Neural cell (in vitro differentiated cells): Measurements from ENCODE around the gene FRMD4A. TPM values are rescaled to one million over a fixed set of nuclear protein-coding genes. Genes with fewer than 3 reads are reported as not detected.

ENCODE experiments used
- H2AFZ ChIP-seq: fragments of 200-600, 300-800 bp; sonication (generic), shearing (Covaris generic); 2 replicates; pipeline ENCODE4 v1.6.0; 2014; ENCODE audit warnings: low read depth, mild to moderate bottlenecking, antibody characterized with exemption, low read length, moderate library complexity
- H3F3A ChIP-seq: fragments of 200-600 bp; shearing (Covaris generic); 2 replicates; pipeline ENCODE4 v1.6.1; 2016; ENCODE audit warnings: mild to moderate bottlenecking, moderate library complexity, mixed read lengths, antibody characterized with exemption, low read length; ENCODE audit not compliant: insufficient read depth, poor library complexity, severe bottlenecking
- H3K27ac ChIP-seq: fragments of 200-600, 300-800 bp; sonication (generic), shearing (Covaris generic); 2 replicates; pipeline ENCODE4 v1.5.1; 2014; ENCODE audit warnings: mild to moderate bottlenecking, low read length, moderate library complexity
- H3K27me3 ChIP-seq: fragments of 300-800, 200-600 bp; sonication (generic), shearing (Covaris generic); 2 replicates; pipeline ENCODE4 v1.6.0; 2014; ENCODE audit warnings: mild to moderate bottlenecking, low read depth, low read length, moderate library complexity; ENCODE audit not compliant: insufficient read depth
- H3K36me3 ChIP-seq: fragments of 300-800, 200-600 bp; sonication (generic), shearing (Covaris generic); 2 replicates; pipeline ENCODE4 v1.5.1; 2014; ENCODE audit warnings: mild to moderate bottlenecking, antibody characterized with exemption, low read length, moderate library complexity; ENCODE audit not compliant: insufficient read depth
- H3K4me2 ChIP-seq: fragments of 300-800, 200-600 bp; sonication (generic), shearing (Covaris generic); 2 replicates; pipeline ENCODE4 v1.6.0; 2014; ENCODE audit warnings: mild to moderate bottlenecking, low read length
- H3K4me3 ChIP-seq: fragments of 300-800, 200-600 bp; sonication (generic), shearing (Covaris generic); 2 replicates; pipeline ENCODE4 v1.5.1; 2014; ENCODE audit warnings: mild to moderate bottlenecking, low read length, moderate library complexity
- H3K79me2 ChIP-seq: fragments of 200-600 bp; shearing (Covaris generic); replicated peaks from 2 replicates; pipeline ENCODE4 v1.6.0; 2014; ENCODE audit warnings: mild to moderate bottlenecking, low read length, moderate library complexity; ENCODE audit not compliant: insufficient read depth
- H3K9ac ChIP-seq: fragments of 300-800, 200-600 bp; sonication (generic), shearing (Covaris generic); 2 replicates; pipeline ENCODE4 v1.6.1; 2016; ENCODE audit warnings: mild to moderate bottlenecking, low read length, mixed read lengths
- H3K9me2 ChIP-seq: fragments of 200-600 bp; shearing (Covaris generic); 2 replicates; pipeline ENCODE4 v1.6.1; 2016; ENCODE audit warnings: mild to moderate bottlenecking, low read length, mixed read lengths; ENCODE audit not compliant: insufficient read depth
- H3K9me3 ChIP-seq: fragments of 200-600, 300-800 bp; sonication (generic), shearing (Covaris generic); 2 replicates; pipeline ENCODE4 v1.6.1; 2016; ENCODE audit warnings: mild to moderate bottlenecking, mixed run types, low read length, moderate library complexity, mixed read lengths
- H4K20me1 ChIP-seq: fragments of 200-600 bp; shearing (Covaris generic); 2 replicates; pipeline ENCODE4 v1.6.1; 2016; ENCODE audit warnings: mild to moderate bottlenecking, mixed run types; ENCODE audit not compliant: insufficient read depth
- EP300 ChIP-seq: fragments of 450-650 bp; conservative IDR thresholded peaks from 2 replicates; pipeline ENCODE4 v1.6.1; 2014; ENCODE audit warnings: antibody characterized with exemption, mild to moderate bottlenecking, moderate library complexity; ENCODE audit not compliant: poor library complexity, severe bottlenecking
- EZH2 ChIP-seq: fragments of 200-600, 300-800 bp; shearing (Covaris generic), sonication (generic); IDR thresholded peaks from 2 replicates; pipeline ENCODE4 v1.6.1; 2014; ENCODE audit warnings: antibody characterized with exemption, low read length, borderline replicate concordance, mild to moderate bottlenecking; ENCODE audit not compliant: insufficient read depth, poor library complexity, severe bottlenecking
- MXI1 ChIP-seq: fragments of 450-650 bp; conservative IDR thresholded peaks from 2 replicates; pipeline ENCODE4 v1.6.1; 2014; ENCODE audit warnings: antibody characterized with exemption, mild to moderate bottlenecking; ENCODE audit not compliant: poor library complexity, severe bottlenecking
- POLR2AphosphoS5 ChIP-seq: IDR thresholded peaks from 2 replicates; pipeline ENCODE4 v1.6.1; 2012
- RAD21 ChIP-seq: fragments of 450-650 bp; conservative IDR thresholded peaks from 2 replicates; pipeline ENCODE4 v1.6.1; 2014; ENCODE audit warnings: antibody characterized with exemption, mild to moderate bottlenecking, moderate library complexity
- SMC3 ChIP-seq: fragments of 450-650 bp; conservative IDR thresholded peaks from 2 replicates; pipeline ENCODE4 v1.6.1; 2014; ENCODE audit warnings: antibody characterized with exemption, mild to moderate bottlenecking, moderate library complexity; ENCODE audit not compliant: poor library complexity
- TAF1 ChIP-seq: IDR thresholded peaks from 2 replicates; pipeline ENCODE4 v1.6.1; 2012; ENCODE audit warnings: low read depth
- polyA plus RNA-seq: library from polyadenylated mRNA; depleted of rRNA; stranded (reverse); fragments of >200 nt; gene quantifications from 2 replicates; pipeline ENCODE4 v1.2.3, GENCODE V29; 2014
- TF ChIP-seq, protein P1 (sequence below): IDR thresholded peaks from 2 replicates; pipeline ENCODE4 v1.6.1; 2012; ENCODE audit warnings: borderline replicate concordance
- TF ChIP-seq, protein P2 (sequence below): fragments of 450-650 bp; IDR thresholded peaks from 2 replicates; pipeline ENCODE4 v1.5.1; 2014; ENCODE audit warnings: antibody characterized with exemption, mild to moderate bottlenecking, moderate library complexity; ENCODE audit not compliant: poor library complexity, severe bottlenecking

Gene FRMD4A
- polyA plus RNA-seq, 1 donor from 2014 or later = 36.5 TPM

DNA sequence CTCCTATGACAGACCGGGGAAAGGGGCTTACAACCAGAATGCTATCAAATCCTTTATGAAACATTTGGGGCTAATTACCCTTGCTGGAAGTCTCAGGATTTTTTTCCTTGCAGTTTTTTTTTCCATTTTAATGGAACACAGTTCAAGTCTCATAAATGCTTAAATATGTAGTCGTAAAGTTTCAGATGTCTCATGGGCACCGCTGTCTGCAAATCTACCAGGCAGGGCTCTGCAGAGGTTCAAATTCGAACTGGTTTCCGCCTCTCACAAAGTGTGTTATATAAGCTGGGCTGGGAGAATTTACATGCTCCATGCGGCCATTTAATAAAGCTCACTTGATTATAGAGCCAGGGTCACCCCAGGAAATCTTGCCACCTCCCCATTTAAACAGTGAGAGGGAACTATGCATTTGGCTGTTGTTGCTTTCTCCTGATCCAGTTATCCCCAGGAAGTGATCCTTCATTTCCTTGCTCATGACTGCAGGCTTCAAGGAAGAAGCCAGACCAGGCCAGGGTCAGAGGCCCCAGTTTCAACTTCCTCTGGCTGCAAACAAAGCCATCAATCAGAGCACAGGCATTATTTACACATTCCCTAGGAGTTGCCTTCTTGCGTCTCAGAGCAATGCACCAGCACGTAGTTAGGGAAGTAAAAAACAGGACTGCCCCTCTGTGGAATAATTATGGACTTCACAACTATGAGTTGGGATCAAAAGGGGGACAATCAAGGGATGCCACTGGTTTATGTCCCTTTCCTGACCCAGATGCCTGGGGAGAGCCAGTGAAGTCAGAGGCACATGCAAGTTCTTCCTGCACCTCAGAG, 385.1 kb downstream of the FRMD4A start:
- no peak overlapping the region for H3K27ac ChIP-seq
- TF ChIP-seq TAF1 = no peak
- no peak for TF ChIP-seq RAD21
- TF ChIP-seq, protein P1, sequence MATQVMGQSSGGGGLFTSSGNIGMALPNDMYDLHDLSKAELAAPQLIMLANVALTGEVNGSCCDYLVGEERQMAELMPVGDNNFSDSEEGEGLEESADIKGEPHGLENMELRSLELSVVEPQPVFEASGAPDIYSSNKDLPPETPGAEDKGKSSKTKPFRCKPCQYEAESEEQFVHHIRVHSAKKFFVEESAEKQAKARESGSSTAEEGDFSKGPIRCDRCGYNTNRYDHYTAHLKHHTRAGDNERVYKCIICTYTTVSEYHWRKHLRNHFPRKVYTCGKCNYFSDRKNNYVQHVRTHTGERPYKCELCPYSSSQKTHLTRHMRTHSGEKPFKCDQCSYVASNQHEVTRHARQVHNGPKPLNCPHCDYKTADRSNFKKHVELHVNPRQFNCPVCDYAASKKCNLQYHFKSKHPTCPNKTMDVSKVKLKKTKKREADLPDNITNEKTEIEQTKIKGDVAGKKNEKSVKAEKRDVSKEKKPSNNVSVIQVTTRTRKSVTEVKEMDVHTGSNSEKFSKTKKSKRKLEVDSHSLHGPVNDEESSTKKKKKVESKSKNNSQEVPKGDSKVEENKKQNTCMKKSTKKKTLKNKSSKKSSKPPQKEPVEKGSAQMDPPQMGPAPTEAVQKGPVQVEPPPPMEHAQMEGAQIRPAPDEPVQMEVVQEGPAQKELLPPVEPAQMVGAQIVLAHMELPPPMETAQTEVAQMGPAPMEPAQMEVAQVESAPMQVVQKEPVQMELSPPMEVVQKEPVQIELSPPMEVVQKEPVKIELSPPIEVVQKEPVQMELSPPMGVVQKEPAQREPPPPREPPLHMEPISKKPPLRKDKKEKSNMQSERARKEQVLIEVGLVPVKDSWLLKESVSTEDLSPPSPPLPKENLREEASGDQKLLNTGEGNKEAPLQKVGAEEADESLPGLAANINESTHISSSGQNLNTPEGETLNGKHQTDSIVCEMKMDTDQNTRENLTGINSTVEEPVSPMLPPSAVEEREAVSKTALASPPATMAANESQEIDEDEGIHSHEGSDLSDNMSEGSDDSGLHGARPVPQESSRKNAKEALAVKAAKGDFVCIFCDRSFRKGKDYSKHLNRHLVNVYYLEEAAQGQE = no peak
- no peak for TF ChIP-seq POLR2AphosphoS5
- no peak for TF ChIP-seq SMC3
- no peak for TF ChIP-seq EP300
- TF ChIP-seq EZH2 = no peak
- TF ChIP-seq MXI1 = no peak
- TF ChIP-seq, protein P2, sequence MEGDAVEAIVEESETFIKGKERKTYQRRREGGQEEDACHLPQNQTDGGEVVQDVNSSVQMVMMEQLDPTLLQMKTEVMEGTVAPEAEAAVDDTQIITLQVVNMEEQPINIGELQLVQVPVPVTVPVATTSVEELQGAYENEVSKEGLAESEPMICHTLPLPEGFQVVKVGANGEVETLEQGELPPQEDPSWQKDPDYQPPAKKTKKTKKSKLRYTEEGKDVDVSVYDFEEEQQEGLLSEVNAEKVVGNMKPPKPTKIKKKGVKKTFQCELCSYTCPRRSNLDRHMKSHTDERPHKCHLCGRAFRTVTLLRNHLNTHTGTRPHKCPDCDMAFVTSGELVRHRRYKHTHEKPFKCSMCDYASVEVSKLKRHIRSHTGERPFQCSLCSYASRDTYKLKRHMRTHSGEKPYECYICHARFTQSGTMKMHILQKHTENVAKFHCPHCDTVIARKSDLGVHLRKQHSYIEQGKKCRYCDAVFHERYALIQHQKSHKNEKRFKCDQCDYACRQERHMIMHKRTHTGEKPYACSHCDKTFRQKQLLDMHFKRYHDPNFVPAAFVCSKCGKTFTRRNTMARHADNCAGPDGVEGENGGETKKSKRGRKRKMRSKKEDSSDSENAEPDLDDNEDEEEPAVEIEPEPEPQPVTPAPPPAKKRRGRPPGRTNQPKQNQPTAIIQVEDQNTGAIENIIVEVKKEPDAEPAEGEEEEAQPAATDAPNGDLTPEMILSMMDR = no peak
- no peak overlapping the region for H2AFZ ChIP-seq
- H3K79me2 ChIP-seq = no peaks in the 10 kb centered on the region
- no peaks in the 10 kb centered on the region for H3K27me3 ChIP-seq
- no peaks in the 10 kb centered on the region for H3F3A ChIP-seq
- H3K4me3 ChIP-seq = no peak overlapping the region
- H4K20me1 ChIP-seq = no peaks in the 10 kb centered on the region
- H3K9me2 ChIP-seq = no peaks in the 10 kb centered on the region
- H3K36me3 ChIP-seq = no peaks in the 10 kb centered on the region
- H3K4me2 ChIP-seq = no peak overlapping the region
- no peak overlapping the region for H3K9ac ChIP-seq
- H3K9me3 ChIP-seq = no peaks in the 10 kb centered on the region

DNA sequence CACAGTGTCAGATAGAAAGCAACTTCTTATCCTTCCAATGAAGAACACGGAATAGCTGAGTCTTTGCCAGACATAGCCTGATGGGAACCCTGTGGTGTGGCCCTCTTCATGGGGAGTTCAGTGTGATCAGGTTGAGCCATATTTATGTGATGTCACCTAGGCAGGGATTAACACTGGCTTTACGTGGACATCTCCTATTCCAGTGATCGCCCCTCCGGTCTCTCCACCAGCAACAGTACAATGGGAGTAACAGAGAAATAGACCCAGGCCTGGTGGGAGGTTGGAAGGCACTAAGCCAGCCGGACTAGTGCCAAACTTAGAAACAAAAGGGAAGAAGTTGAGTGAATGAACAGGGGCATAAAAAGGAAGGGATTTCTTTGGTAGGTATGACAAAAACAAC, 385.9 kb downstream of the FRMD4A start:
- no peaks in the 10 kb centered on the region for H3K27me3 ChIP-seq
- no peak overlapping the region for H3K4me3 ChIP-seq
- no peak overlapping the region for H3K9ac ChIP-seq
- no peak overlapping the region for H2AFZ ChIP-seq
- H4K20me1 ChIP-seq = no peaks in the 10 kb centered on the region
- H3F3A ChIP-seq = no peaks in the 10 kb centered on the region
- H3K9me2 ChIP-seq = no peaks in the 10 kb centered on the region
- H3K4me2 ChIP-seq = no peak overlapping the region
- H3K79me2 ChIP-seq = no peaks in the 10 kb centered on the region
- H3K9me3 ChIP-seq = no peaks in the 10 kb centered on the region
- TF ChIP-seq POLR2AphosphoS5 = no peak
- TF ChIP-seq, protein P1 = no peak
- no peak for TF ChIP-seq SMC3
- TF ChIP-seq MXI1 = no peak
- no peak for TF ChIP-seq TAF1
- TF ChIP-seq RAD21 = no peak
- no peak for TF ChIP-seq EZH2
- TF ChIP-seq, protein P2 = no peak
- no peak for TF ChIP-seq EP300
- no peak overlapping the region for H3K27ac ChIP-seq
- no peaks in the 10 kb centered on the region for H3K36me3 ChIP-seq
